Astrocyte (in vitro differentiated cells and primary cell): ENCODE measurements around the gene NXN.

Experiments used
- CTCF ChIP-seq: IDR thresholded peaks from 2 replicates; pipeline ENCODE4 v1.5.1; 2011; ENCODE audit warnings: low read depth, mild to moderate bottlenecking, inconsistent platforms, low read length, moderate library complexity; ENCODE audit not compliant: insufficient read depth
- EZH2 ChIP-seq: IDR thresholded peaks from 2 replicates; pipeline ENCODE4 v1.6.1; 2012; ENCODE audit warnings: mild to moderate bottlenecking, low read length, inconsistent platforms; ENCODE audit not compliant: insufficient read depth

DNA sequence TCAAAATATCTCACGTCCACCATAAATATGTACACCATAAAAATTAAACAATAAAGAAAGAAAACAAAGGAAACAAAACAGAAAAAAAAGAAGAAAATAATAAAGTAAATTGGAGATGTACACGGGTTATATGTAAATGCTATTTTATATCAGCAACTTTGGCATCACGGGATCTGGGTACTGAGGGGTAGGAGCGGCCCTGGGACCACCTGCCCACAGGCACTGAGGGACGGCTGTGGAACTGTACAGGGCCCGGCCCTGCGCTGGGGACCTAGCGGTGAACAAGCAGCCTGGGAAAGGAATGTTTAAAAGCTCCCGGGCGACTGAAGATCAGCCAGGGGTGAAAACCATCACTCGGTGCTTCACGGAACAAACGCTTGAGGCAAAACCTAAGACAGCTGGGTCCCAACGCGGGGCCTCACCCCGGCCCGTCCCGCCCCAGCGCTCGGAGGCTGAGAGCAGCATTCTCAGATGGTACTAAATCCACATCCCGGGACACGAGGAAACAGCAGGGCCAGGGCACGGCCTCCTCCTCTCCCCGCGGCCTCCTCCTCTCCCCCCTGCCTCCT lies 31.2 kb downstream of the NXN start:
- TF ChIP-seq CTCF: no peak
- TF ChIP-seq EZH2: no peak
